NCI-H2227 treated with DMSO at 0.1 percent for 48 hours (cell line): ENCODE data around the gene RARA.
A peak's percentile ranks its signal among the peaks of the same experiment; 100 is the strongest.

Experiments
- DNase-seq: peaks from one replicate; lab custom pipeline; 2025; lab: John Stamatoyannopoulos, UW

RARA gene

GRCh38 chr17:40329839-40330794 lies 21.1 kb downstream of the RARA start:
- no peak for DNase-seq

GRCh38 chr17:40330850-40331470 lies 22.0 kb downstream of the RARA start:
- no peak for DNase-seq

- peak; percentile 10 for DNase-seq
These were observed 23.0 kb downstream of the RARA start for GRCh38 chr17:40331743-40332641.

GRCh38 chr17:40333781-40334448 lies 24.9 kb downstream of the RARA start:
- DNase-seq = no peak

- no peak for DNase-seq
These were observed 26.6 kb downstream of the RARA start for GRCh38 chr17:40335620-40336019.

- DNase-seq = no peak
These were observed 28.4 kb downstream of the RARA start for GRCh38 chr17:40337351-40337750.

- DNase-seq = no peak
These were observed 29.1 kb downstream of the RARA start for GRCh38 chr17:40338058-40338457.

- DNase-seq = no peak
These were observed 30.1 kb downstream of the RARA start for GRCh38 chr17:40338941-40339649.

- DNase-seq = no peak
These were observed 31.3 kb downstream of the RARA start for GRCh38 chr17:40340327-40340726.

GRCh38 chr17:40340880-40341807 lies 32.2 kb downstream of the RARA start:
- DNase-seq = peak; percentile 74

GRCh38 chr17:40341808-40342503 lies 33.0 kb downstream of the RARA start:
- peak; percentile 74 for DNase-seq

- no peak for DNase-seq
These were observed 33.7 kb downstream of the RARA start for GRCh38 chr17:40342504-40343218.

GRCh38 chr17:40343219-40344119 lies 34.5 kb downstream of the RARA start:
- DNase-seq = no peak

- no peak for DNase-seq
These were observed 35.6 kb downstream of the RARA start for GRCh38 chr17:40344421-40345160.

GRCh38 chr17:40345161-40345993 lies 36.4 kb downstream of the RARA start:
- peak; percentile 53 for DNase-seq
